HCT116 (cell line): ENCODE measurements around the gene ADGRL3. TPM values are rescaled to one million over a fixed set of nuclear protein-coding genes. Genes with fewer than 3 reads are reported as not detected.

Experiments
- ATAC-seq: fragments of 200-7000 bp; cut with Tn5 transposase; 2 replicates; pipeline ENCODE4 v1.9.1; 2020; ENCODE audit warnings: mild to moderate bottlenecking, moderate library complexity
- BruUV-seq: library from RNA; stranded (reverse); fragments of 400-500 nt; replicated peaks from 2 replicates; lab custom pipeline; 2021; lab: Mats Ljungman, UMichigan
- CTCF ChIA-PET: fragments of 300-600 bp; sonication (Branson Sonifier 250); formaldehyde crosslinking; loops from one replicate; lab custom pipeline; 2021; ENCODE audit warnings: antibody characterized with exemption; lab: Charles Lee
- POLR2A ChIA-PET: fragments of 300-600, 350-600 bp; sonication (Branson Sonifier 250); formaldehyde crosslinking; loops from one replicate; lab custom pipeline; 2021; ENCODE audit warnings: antibody characterized with exemption; lab: Charles Lee
- RAD21 ChIA-PET, 2 experiments: fragments of 300-600 bp; sonication (Branson Sonifier 250); formaldehyde crosslinking; loops; one replicate each; lab custom pipeline; 2023; ENCODE audit warnings: low total read pairs in 2 of 2; ENCODE audit not compliant: uncharacterized antibody in 2 of 2, unreplicated experiment in 2 of 2, low non-redundant PET in 1 of 2; lab: Charles Lee
- DNase-seq: peaks from one replicate; pipeline ENCODE4 v3.0.0-alpha.2; 2010; ENCODE audit warnings: low read depth, low spot score
- H2AFZ ChIP-seq: fragments of 200-600 bp; shearing (Covaris generic), sonication (generic); 2 replicates; pipeline ENCODE4 v1.6.1; 2017; ENCODE audit warnings: low read depth, mixed run types, mixed read lengths, antibody characterized with exemption, low read length; ENCODE audit not compliant: poor library complexity, severe bottlenecking
- H3K27ac ChIP-seq: 2 replicates; pipeline ENCODE4 v1.5.1; 2012; ENCODE audit warnings: low read depth, low read length
- H3K27me3 ChIP-seq: fragments of 200-600 bp; sonication (generic); 2 replicates; pipeline ENCODE4 v1.6.1; 2016; ENCODE audit warnings: mixed run types, low read length, mixed read lengths; ENCODE audit not compliant: insufficient read depth
- H3K36me3 ChIP-seq, 2 experiments: fragments of 200-500 bp in 1 of 2; fragments of 200-600 bp in 1 of 2; sonication (Bioruptor generic) in 1 of 2; sonication (generic) in 1 of 2; 2 replicates each; pipeline versions ENCODE4 v1.5.1 to v1.6.1; 2014 to 2016; ENCODE audit warnings: low read length in 2 of 2, inconsistent platforms in 1 of 2, mixed read lengths in 1 of 2, mixed run types in 1 of 2; ENCODE audit not compliant: insufficient read depth in 2 of 2, control insufficient read depth in 1 of 2
- H3K4me1 ChIP-seq, 2 experiments: fragments of 200-600 bp in 1 of 2; sonication (generic) in 1 of 2; 2 replicates each; pipeline versions ENCODE4 v1.5.1 to v1.6.1; 2012 to 2017; ENCODE audit warnings: low read length in 2 of 2, inconsistent platforms in 1 of 2, mild to moderate bottlenecking in 1 of 2, mixed read lengths in 1 of 2, mixed run types in 1 of 2, moderate library complexity in 1 of 2; ENCODE audit not compliant: insufficient read depth in 2 of 2, control insufficient read depth in 1 of 2
- H3K4me2 ChIP-seq: fragments of 200-600 bp; sonication (generic); 2 replicates; pipeline ENCODE4 v1.6.1; 2017; ENCODE audit warnings: mixed run types, low read length, mixed read lengths
- H3K4me3 ChIP-seq, 2 experiments: fragments of 200-600 bp in 1 of 2; sonication (generic) in 1 of 2; replicated peaks in 1 of 2; 2 replicates each; pipeline ENCODE4 v1.5.1; 2011 to 2016; ENCODE audit warnings: low read length in 2 of 2, control low read depth in 1 of 2, low read depth in 1 of 2, mild to moderate bottlenecking in 1 of 2, mixed read lengths in 1 of 2, mixed run types in 1 of 2
- H3K79me2 ChIP-seq: fragments of 200-600 bp; sonication (generic); 2 replicates; pipeline ENCODE4 v1.6.1; 2017; ENCODE audit warnings: mild to moderate bottlenecking, mixed run types, low read length, moderate library complexity, mixed read lengths; ENCODE audit not compliant: insufficient read depth
- H3K9ac ChIP-seq: fragments of 200-600 bp; sonication (generic); 2 replicates; pipeline ENCODE4 v1.6.1; 2016; ENCODE audit warnings: low read length, mixed read lengths
- H3K9me2 ChIP-seq: fragments of 200-600 bp; sonication (generic), shearing (Covaris generic); 2 replicates; pipeline ENCODE4 v1.6.1; 2017; ENCODE audit warnings: mixed run types, mild to moderate bottlenecking, moderate library complexity; ENCODE audit not compliant: insufficient read depth
- H3K9me3 ChIP-seq, 2 experiments: fragments of 200-500 bp in 1 of 2; fragments of 200-600 bp in 1 of 2; sonication (Bioruptor generic) in 1 of 2; sonication (generic) in 1 of 2; 2 replicates each; pipeline ENCODE4 v1.6.1; 2014 to 2017; ENCODE audit warnings: low read length in 2 of 2, mixed read lengths in 2 of 2, inconsistent platforms in 1 of 2, low read depth in 1 of 2, mild to moderate bottlenecking in 1 of 2, mixed run types in 1 of 2, moderate library complexity in 1 of 2; ENCODE audit not compliant: control insufficient read depth in 1 of 2, insufficient read depth in 1 of 2
- H4K20me1 ChIP-seq: fragments of 200-600 bp; sonication (generic), shearing (Covaris generic); 2 replicates; pipeline ENCODE4 v1.6.1; 2017; ENCODE audit warnings: mixed run types, mild to moderate bottlenecking, moderate library complexity; ENCODE audit not compliant: insufficient read depth
- CBX3 ChIP-seq: IDR thresholded peaks from 2 replicates; pipeline ENCODE4 v1.6.1; 2012; ENCODE audit warnings: low read depth
- CEBPB ChIP-seq: IDR thresholded peaks from 2 replicates; pipeline ENCODE4 v1.6.1; 2012; ENCODE audit warnings: low read depth
- ELF1 ChIP-seq: IDR thresholded peaks from 2 replicates; pipeline ENCODE4 v1.6.1; 2012; ENCODE audit warnings: low read depth, borderline replicate concordance
- FOSL1 ChIP-seq: IDR thresholded peaks from 2 replicates; pipeline ENCODE4 v1.6.1; 2012; ENCODE audit warnings: low read depth
- POLR2AphosphoS5 ChIP-seq: IDR thresholded peaks from 2 replicates; pipeline ENCODE4 v1.6.1; 2011; ENCODE audit warnings: mild to moderate bottlenecking, low read depth, low read length, moderate library complexity
- SP1 ChIP-seq: IDR thresholded peaks from 2 replicates; pipeline ENCODE4 v1.6.1; 2012; ENCODE audit warnings: low read depth
- SRF ChIP-seq: IDR thresholded peaks from 2 replicates; pipeline ENCODE4 v1.6.1; 2012; ENCODE audit warnings: low read depth
- YY1 ChIP-seq: IDR thresholded peaks from 2 replicates; pipeline ENCODE4 v1.6.1; 2011; ENCODE audit warnings: low read length, low read depth, moderate library complexity, mild to moderate bottlenecking; ENCODE audit not compliant: insufficient replicate concordance; ENCODE audit errors: extremely low read depth
- intact Hi-C: fragments of 100-400 bp; cut with micrococcal nuclease; formaldehyde crosslinking; loops from 2 replicates; pipeline ENCODE4 v1.10.0; 2022
- total RNA-seq: library from RNA; stranded (reverse); gene quantifications from one replicate; pipeline ENCODE4 v1.2.1, GENCODE V29; 2021; ENCODE audit not compliant: unreplicated experiment
- TF ChIP-seq, protein P1 (sequence below): IDR thresholded peaks from 2 replicates; pipeline ENCODE4 v1.6.1; 2011; ENCODE audit warnings: mild to moderate bottlenecking, low read length, moderate library complexity; ENCODE audit not compliant: insufficient replicate concordance; ENCODE audit errors: extremely low read depth
- TF ChIP-seq, protein P2 (sequence below): IDR thresholded peaks from 2 replicates; pipeline ENCODE4 v1.6.1; 2012
- TF ChIP-seq, protein P3 (sequence below): IDR thresholded peaks from 2 replicates; pipeline ENCODE4 v1.6.1; 2012; ENCODE audit warnings: low read depth
- TF ChIP-seq, protein P4 (sequence below), 3 experiments: fragments of 200-600 bp in 1 of 3; sonication (generic) in 1 of 3; IDR thresholded peaks in 2 of 3; conservative IDR thresholded peaks in 1 of 3; 2 replicates each; pipeline ENCODE4 v1.5.1; 2012 to 2017; ENCODE audit warnings: low read depth in 2 of 3, low read length in 2 of 3, antibody characterized with exemption in 1 of 3, borderline replicate concordance in 1 of 3, control low read depth in 1 of 3, mild to moderate bottlenecking in 1 of 3, mixed read lengths in 1 of 3, mixed run types in 1 of 3, moderate library complexity in 1 of 3; ENCODE audit not compliant: insufficient read depth in 1 of 3

ADGRL3 gene
- total RNA-seq, 1 experiment from 2014 or later, result not detected

DNA sequence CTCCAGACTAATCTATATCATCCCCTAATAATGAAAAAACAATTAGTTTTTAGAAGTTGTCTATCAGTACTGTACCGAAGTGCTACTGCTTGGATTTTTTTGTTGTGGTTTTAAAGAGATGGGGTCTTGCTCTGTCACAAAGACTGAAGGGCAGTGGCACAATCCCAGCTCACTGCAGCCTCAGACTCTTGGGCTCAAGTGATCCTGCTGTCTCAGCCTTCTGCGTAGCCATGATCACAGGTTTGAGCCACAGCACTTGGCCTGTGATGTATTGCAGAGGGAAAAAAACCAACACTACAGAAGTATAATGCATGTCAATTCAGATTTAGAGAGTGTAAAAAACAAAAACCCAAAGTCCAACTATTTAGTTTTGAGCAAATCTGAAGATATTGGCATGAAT, 875.0 kb downstream of the ADGRL3 start:
- BruUV-seq, result no TSS peak
- TF ChIP-seq, protein P1, sequence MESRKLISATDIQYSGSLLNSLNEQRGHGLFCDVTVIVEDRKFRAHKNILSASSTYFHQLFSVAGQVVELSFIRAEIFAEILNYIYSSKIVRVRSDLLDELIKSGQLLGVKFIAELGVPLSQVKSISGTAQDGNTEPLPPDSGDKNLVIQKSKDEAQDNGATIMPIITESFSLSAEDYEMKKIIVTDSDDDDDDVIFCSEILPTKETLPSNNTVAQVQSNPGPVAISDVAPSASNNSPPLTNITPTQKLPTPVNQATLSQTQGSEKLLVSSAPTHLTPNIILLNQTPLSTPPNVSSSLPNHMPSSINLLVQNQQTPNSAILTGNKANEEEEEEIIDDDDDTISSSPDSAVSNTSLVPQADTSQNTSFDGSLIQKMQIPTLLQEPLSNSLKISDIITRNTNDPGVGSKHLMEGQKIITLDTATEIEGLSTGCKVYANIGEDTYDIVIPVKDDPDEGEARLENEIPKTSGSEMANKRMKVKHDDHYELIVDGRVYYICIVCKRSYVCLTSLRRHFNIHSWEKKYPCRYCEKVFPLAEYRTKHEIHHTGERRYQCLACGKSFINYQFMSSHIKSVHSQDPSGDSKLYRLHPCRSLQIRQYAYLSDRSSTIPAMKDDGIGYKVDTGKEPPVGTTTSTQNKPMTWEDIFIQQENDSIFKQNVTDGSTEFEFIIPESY, result no peak
- TF ChIP-seq SP1 (no peak), CEBPB (no peak), FOSL1 (no peak), YY1 (no peak), CBX3 (no peak), ELF1 (no peak), POLR2AphosphoS5 (no peak), SRF (no peak)
- TF ChIP-seq, protein P2, sequence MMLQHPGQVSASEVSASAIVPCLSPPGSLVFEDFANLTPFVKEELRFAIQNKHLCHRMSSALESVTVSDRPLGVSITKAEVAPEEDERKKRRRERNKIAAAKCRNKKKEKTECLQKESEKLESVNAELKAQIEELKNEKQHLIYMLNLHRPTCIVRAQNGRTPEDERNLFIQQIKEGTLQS, result no peak
- TF ChIP-seq, protein P3, sequence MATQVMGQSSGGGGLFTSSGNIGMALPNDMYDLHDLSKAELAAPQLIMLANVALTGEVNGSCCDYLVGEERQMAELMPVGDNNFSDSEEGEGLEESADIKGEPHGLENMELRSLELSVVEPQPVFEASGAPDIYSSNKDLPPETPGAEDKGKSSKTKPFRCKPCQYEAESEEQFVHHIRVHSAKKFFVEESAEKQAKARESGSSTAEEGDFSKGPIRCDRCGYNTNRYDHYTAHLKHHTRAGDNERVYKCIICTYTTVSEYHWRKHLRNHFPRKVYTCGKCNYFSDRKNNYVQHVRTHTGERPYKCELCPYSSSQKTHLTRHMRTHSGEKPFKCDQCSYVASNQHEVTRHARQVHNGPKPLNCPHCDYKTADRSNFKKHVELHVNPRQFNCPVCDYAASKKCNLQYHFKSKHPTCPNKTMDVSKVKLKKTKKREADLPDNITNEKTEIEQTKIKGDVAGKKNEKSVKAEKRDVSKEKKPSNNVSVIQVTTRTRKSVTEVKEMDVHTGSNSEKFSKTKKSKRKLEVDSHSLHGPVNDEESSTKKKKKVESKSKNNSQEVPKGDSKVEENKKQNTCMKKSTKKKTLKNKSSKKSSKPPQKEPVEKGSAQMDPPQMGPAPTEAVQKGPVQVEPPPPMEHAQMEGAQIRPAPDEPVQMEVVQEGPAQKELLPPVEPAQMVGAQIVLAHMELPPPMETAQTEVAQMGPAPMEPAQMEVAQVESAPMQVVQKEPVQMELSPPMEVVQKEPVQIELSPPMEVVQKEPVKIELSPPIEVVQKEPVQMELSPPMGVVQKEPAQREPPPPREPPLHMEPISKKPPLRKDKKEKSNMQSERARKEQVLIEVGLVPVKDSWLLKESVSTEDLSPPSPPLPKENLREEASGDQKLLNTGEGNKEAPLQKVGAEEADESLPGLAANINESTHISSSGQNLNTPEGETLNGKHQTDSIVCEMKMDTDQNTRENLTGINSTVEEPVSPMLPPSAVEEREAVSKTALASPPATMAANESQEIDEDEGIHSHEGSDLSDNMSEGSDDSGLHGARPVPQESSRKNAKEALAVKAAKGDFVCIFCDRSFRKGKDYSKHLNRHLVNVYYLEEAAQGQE, result no peak
- TF ChIP-seq, protein P4, sequence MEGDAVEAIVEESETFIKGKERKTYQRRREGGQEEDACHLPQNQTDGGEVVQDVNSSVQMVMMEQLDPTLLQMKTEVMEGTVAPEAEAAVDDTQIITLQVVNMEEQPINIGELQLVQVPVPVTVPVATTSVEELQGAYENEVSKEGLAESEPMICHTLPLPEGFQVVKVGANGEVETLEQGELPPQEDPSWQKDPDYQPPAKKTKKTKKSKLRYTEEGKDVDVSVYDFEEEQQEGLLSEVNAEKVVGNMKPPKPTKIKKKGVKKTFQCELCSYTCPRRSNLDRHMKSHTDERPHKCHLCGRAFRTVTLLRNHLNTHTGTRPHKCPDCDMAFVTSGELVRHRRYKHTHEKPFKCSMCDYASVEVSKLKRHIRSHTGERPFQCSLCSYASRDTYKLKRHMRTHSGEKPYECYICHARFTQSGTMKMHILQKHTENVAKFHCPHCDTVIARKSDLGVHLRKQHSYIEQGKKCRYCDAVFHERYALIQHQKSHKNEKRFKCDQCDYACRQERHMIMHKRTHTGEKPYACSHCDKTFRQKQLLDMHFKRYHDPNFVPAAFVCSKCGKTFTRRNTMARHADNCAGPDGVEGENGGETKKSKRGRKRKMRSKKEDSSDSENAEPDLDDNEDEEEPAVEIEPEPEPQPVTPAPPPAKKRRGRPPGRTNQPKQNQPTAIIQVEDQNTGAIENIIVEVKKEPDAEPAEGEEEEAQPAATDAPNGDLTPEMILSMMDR (IDR thresholded peaks at IDR 0.05 in 2 of 3, conservative IDR thresholded peaks at IDR 0.05 in 1 of 3; ENCODE audit: borderline replicate concordance in 1 of 3, insufficient read depth in 1 of 3, low read depth in 2 of 3, low read length in 2 of 3), result no peak
- Histone ChIP-seq H4K20me1 (no peaks in the 10 kb centered on the region), H3K4me2 (no peak overlapping the region), H3K4me3 (no peak overlapping the region), H2AFZ (no peak overlapping the region), H3K9me2 (no peaks in the 10 kb centered on the region), H3K9ac (no peak overlapping the region), H3K36me3 (no peaks in the 10 kb centered on the region), H3K4me1 (no peaks in the 10 kb centered on the region), H3K27me3 (no peaks in the 10 kb centered on the region), H3K9me3 (peaks cover 11 to 14% of the 10 kb centered on the region in 2 experiments; a peak in 2 of 4 replicates), H3K79me2 (no peaks in the 10 kb centered on the region), H3K27ac (no peak overlapping the region)
- ChIA-PET RAD21 (no interaction called here), POLR2A (no interaction called here), CTCF (no interaction called here)
- intact Hi-C loops, result no loop called here
- no peak for DNase-seq
- no peak for ATAC-seq
